Hematopoietic multipotent progenitor cell treated with erythropoietin and hydrocortisone succinate and interleukin-3 and kit ligand, for 15 days (in vitro differentiated cells): ENCODE measurements around the gene NUP98.

Experiments
- DNase-seq: peaks from one replicate; pipeline ENCODE4 v3.0.0-alpha.2; 2015; ENCODE audit warnings: low spot score

Gene NUP98

GRCh38 chr11:3735827-3736226, 61.5 kb downstream of the NUP98 start:
- DNase-seq: no peak

GRCh38 chr11:3732671-3733436, 64.5 kb downstream of the NUP98 start:
- no peak for DNase-seq

DNA sequence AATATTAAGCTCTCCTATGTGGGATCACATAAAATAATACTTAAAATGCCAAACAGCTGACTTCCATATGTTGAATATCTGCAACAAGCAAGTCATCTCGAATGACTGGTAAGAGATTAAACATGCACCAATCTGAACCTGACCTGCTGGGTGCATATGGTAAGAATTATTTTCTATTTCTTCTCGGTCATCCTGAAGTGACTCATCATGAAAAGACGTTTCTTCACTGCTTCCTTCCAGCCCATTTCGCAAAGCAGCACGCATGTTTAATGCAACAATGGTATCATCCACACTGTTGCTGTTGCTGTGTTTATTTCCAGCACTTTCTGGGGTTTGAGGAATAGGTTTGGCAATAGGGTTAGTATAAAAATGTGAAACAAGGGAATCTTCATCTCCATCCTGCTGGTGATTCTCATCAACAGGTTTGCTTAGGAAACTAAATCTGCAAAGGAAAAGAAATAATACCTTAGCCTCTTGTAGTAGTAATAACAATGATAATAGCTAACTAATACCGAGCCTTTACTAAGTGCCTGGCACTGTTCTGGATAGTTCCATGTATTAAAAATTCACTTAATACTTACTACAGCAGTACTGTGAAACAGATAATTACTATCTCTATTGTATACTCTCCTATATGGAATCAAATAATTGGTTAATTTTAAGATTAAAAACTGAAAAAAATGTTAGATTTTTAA, 74.2 kb downstream of the NUP98 start:
- DNase-seq: peak; percentile 14

DNA sequence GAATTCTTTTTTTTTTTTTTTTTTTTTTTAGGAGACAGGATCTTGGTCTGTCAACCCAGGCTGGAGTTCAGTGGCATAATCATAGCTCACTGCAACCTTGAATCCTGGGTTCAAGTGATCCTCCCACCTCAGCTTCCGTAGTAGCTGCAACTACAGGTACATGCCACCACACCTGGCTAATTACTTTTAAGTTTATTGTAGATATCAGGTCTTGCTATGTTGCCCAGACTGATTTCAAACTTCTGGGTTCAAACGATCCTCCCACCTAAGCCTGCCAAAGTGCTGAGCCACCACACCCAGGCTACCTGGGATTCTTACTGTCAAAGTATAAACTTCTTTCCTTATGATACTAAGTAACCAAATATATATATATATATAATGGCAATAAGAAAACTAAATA, 75.3 kb downstream of the NUP98 start:
- DNase-seq: no peak

GRCh38 chr11:3720997-3721396, 76.4 kb downstream of the NUP98 start:
- DNase-seq: no peak

DNA sequence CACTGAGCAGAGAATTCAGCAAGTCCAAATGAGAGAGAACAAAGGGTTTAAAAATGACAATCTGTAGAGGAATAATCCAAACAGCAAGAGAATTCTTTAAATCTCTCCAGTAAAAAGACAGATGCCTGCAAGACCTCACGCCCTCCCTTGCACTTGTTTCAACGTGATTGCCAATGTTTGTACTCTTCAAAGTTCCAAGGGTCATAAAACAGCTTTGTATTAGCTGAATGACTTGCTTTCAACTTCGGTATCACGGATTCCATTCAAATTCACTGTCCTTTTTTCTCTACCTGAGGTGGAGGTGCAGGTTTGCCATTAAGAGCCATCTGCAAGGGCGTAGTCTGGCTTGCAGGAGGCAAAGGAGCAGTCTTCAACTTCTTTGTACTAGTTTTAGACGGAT, 85.1 kb downstream of the NUP98 start:
- no peak for DNase-seq

DNA sequence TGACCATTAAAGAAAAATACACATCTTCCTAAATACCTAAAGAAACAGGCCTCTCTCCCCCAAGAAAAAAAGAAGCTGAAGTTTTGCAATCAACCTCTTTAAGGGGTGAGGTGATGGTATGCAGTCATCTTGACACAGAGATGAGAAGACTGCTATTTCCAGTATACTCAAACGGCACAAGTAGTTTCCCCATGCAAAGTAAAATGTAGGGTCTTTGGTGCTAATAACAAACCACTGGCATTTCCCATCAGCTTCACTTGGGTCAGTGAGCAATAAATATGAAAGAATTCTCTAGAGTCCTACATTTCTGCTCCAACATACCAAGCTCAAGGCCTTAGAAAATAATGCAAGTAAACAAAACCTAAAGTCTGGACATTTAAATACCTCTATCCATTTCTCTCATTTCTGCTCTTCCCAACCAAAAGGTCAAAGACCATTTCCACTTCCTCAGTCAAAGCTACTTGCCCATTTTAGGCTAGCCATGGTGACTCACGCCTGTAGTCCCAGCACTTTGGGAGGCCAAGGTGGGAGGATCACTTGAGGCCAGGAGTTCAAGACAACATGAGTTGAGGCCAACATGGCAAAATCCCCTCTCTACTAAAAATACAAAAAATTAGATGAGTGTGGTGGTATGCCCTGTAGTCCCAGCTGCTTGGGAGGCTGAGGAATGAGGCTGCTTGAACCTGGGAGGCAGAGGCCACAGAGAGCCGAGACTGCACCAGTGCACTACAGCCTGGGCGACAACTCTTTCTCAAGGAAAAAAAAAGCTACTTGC, 86.7 kb downstream of the NUP98 start:
- no peak for DNase-seq

GRCh38 chr11:3709977-3710376, 87.4 kb downstream of the NUP98 start:
- no peak for DNase-seq

DNA sequence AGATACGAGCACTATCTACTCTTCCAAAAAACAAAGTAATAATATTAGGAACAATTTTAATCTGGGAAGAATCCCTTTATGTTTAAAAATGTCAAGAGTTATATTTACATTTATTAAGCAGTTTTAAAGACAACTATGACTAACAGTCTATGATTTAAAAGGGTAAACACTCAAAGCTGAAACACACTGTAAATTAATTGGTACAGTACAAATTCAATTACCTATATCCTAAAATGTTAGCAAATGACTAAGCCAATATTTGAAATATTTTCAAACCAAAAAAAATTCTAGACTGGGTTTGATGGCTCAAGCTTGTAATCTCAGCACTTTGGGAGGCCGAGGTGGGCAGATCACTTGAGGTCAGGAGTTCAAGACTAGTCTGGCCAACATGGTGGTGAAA, 90.2 kb downstream of the NUP98 start:
- DNase-seq: no peak

DNA sequence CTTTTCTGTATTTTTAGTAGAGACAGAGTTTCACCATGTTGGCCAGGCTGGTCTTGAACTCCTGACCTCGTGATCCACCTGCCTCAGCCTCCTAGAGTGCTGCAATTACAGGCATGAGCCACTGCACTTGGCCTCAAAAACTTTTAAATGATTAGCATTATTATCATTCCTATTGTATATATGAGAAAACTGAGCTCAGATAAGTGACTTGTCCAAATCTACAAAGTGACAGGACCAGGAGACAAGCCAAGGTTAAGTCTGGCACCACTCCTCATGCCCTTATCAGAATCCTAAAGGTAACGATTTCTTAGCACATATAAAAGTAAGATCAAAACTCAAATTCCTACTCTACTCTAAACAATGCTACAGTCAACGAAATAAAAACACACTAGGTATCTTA, 94.0 kb downstream of the NUP98 start:
- DNase-seq: no peak

GRCh38 chr11:3700910-3701309, 96.4 kb downstream of the NUP98 start:
- DNase-seq: no peak

DNA sequence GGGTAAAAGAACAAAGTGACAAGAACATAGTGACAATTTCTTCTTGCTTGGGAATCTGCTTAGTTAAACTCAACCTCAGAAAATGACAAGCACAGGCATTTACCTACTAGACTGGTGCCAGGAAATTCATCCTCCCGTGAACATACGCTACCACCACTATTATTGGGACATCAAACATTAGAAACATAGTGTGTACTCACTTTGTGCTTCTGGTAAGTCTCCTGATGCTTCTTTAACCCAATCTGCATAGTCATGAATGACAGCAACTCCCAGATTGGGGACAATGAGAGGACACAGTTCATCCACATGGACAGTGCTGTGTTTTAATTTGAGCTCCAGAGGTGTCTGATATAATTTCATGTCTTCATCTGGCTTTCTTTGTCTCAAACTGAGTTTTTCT, 96.9 kb downstream of the NUP98 start:
- no peak for DNase-seq

DNA sequence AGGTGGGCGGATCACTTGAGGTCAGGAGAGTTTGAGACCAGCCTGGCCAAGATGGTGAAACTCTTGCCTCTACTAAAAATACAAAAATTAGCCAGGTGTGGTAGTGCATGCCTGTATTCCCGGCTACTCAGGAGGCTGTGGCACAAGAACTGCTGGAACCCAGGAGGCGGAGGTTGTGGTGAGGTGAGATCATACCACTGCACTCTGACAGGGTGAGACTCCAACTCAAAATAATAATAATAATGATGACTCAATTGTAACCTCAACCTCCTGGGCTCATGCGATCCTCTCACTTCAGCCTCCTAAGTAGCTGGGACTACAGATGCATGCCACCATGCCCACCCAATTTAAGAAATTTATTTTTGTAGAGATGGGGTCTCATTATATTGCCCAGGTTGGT, 110.6 kb downstream of the NUP98 start:
- DNase-seq: no peak

- no peak for DNase-seq
These were observed 111.4 kb downstream of the NUP98 start for GRCh38 chr11:3685923-3686322.

- no peak for DNase-seq
These were observed 112.6 kb downstream of the NUP98 start for GRCh38 chr11:3684819-3685172.

DNA sequence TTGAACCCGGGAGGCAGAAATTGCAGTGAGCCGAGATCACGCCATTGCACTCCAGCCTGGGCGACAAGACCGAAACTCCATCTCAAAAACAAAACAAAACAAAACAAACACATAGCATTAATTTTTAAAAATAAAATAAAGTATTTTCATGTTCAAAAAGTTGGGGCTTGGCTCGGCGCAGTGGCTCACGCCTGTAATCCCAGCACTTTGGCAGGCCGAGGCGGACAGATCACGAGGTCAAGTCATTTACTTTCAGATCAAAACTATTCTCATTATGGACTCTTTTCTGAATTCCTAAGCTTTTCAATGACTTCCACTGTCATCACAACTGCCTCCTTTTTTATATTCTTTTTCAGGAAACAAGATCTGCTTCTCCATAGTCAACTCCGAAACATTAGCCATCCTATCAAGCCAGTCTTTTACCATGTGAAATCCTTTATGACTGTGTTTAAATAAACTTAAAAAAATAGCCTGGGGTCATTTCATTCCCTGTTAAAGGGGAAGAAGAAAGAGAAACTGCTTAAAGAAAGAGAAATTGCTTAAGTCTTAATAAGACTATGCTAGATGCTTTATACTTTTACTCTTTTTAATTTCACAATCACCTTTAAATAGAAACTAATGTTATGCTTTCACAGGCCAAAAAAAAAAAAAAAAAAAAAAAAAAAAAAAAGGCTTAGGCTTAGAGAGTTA, 113.1 kb downstream of the NUP98 start:
- no peak for DNase-seq

- no peak for DNase-seq
These were observed 114.3 kb downstream of the NUP98 start for GRCh38 chr11:3683039-3683438.

DNA sequence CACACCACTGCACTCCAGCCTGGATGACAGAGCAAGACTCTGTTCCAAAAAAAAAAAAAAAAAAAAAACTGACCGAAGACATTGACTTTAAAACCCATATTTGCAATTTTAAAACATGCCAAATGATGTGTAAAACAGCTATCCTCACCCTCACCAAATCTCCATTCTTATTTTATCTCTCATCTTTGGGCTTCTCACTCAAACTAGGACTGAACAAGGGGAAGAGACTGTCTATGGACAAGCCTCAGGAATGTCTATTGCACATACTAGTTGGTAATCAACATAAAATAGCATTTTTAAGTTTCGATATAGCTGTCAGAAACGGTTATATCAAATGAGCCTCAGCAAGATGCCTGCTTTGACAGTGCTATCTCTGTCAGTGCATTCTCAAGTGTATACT, 118.3 kb downstream of the NUP98 start:
- no peak for DNase-seq

DNA sequence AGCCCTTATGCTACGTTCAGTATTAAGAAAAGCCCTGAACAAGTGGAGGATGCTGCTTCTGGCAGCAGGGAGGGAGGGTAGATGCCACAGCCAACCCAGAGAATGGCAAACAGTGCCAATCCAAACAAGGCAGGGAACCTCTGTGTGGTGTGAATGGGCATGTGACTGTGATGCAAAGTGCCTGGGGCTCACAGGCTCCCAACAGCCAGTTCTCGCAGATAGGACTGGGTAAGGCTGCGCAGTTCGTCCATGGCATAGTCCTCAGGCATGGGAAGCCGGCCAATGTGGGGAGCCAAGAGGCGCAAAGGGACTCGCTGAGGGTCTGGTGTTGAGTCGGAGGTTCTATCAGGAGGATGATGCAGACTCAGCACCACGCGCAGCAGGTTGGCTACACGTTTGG, 121.4 kb downstream of the NUP98 start:
- DNase-seq: no peak

DNA sequence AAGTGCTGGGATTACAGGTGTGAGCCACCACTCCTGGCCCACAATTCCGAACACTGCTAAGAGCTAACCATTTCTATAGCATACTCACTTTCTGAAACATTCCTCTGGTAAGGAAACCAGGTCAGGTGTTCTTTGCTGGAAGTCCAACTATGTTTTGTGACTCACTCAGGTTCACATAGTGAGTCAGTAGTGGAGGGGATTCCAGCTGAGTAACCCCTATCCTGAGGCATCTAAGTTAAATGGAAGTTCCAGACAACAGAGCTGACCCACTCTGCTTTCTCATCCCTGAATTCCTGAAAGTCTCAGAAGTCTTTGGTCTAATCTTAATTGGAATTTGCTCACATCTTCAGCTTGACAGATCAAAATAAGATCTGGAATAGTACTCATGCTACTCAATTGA, 123.2 kb downstream of the NUP98 start:
- DNase-seq: no peak

GRCh38 chr11:3671334-3672254, 125.8 kb downstream of the NUP98 start, which contains the start of gene CHRNA10:
Gene CHRNA10 (minus strand): TSS chr11:3671384. CDS start chr11:3671312, 72 bp downstream.
- no peak for DNase-seq
